ENCODE results near the gene SLC35C1. TPM values are rescaled to one million over a fixed set of nuclear protein-coding genes. Genes with fewer than 3 reads are reported as not detected.

The SLC35C1 gene
- total RNA-seq, 1 experiment from 2014 or later: 8.9 TPM

DNA sequence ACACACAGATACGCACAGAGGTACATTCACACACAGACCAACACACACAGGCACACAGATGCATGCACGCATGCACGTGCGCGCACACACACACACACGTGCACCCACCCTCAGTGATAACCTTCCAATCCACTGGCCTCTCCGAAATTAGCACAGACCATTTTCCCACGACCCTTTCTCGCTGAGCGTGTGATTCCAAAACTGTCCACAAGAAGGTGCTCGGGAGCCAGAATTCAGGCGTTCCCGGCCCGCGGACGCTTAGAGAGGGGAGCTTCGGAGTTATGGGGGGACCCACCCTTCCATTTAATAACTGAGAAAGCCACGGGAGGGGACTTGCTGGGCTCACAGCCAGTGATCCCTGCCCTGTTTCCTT lies 33.8 kb upstream of the SLC35C1 start:
- no peak overlapping the region for H2AFZ ChIP-seq (ENCODE audit: low read length)
- H3K36me3 Mint-ChIP-seq (ENCODE audit: insufficient read depth in 1 of 3, low read depth in 3 of 3): no peaks in the 10 kb centered on the region
- H3K27ac Mint-ChIP-seq: no peak overlapping the region

More for the DNA sequence above, 33.8 kb upstream of the SLC35C1 start:
- H3K14ac ChIP-seq (ENCODE audit: insufficient read depth, low read length): no peak overlapping the region
- H3K9me3 ChIP-seq (ENCODE audit: control insufficient read depth, low read depth, low read length): no peaks in the 10 kb centered on the region
- Mint-ChIP-seq H3K27me3 (ENCODE audit: low read depth) (peaks cover 31% of the 10 kb centered on the region), H3K4me3 (peak overlapping the region; percentile 65 to 82), H3K9me3 (no peaks in the 10 kb centered on the region), H3K4me1 (peaks cover 4 to 16% of the 10 kb centered on the region in 2 experiments)
- no peak overlapping the region for H3K23ac ChIP-seq (ENCODE audit: insufficient read length, low read depth, low read length)
- no peak overlapping the region for H2BK15ac ChIP-seq (ENCODE audit: low read depth, low read length)
- H2BK120ac ChIP-seq (ENCODE audit: low read depth, low read length, poor library complexity, severe bottlenecking): no peak overlapping the region
- H3K18ac ChIP-seq (ENCODE audit: insufficient read length, low read depth, low read length): no peak overlapping the region
- H3K23me2 ChIP-seq (ENCODE audit: insufficient read length, low read depth, low read length, poor library complexity, severe bottlenecking): peaks cover 6% of the 10 kb centered on the region
- no peak overlapping the region for H3K4ac ChIP-seq (ENCODE audit: low read depth, low read length)
- no peaks in the 10 kb centered on the region for H3K79me2 ChIP-seq (ENCODE audit: insufficient read depth, low read length)
- no peak overlapping the region for H4K5ac ChIP-seq (ENCODE audit: insufficient read length, low read depth, low read length)
- H3K27ac ChIP-seq (ENCODE audit: insufficient read length, low read depth, low read length): no peak overlapping the region
- H3T11ph ChIP-seq (ENCODE audit: low read length): no peak overlapping the region
- H4K20me1 ChIP-seq (ENCODE audit: control insufficient read depth, insufficient read depth, insufficient read length): peaks cover 3% of the 10 kb centered on the region
- WGBS (ENCODE audit: extremely low coverage, insufficient read length, low lambda C conversion rate): no CpG with 5 or more reads among the region's 18 CpGs
- TF ChIP-seq, protein P1, sequence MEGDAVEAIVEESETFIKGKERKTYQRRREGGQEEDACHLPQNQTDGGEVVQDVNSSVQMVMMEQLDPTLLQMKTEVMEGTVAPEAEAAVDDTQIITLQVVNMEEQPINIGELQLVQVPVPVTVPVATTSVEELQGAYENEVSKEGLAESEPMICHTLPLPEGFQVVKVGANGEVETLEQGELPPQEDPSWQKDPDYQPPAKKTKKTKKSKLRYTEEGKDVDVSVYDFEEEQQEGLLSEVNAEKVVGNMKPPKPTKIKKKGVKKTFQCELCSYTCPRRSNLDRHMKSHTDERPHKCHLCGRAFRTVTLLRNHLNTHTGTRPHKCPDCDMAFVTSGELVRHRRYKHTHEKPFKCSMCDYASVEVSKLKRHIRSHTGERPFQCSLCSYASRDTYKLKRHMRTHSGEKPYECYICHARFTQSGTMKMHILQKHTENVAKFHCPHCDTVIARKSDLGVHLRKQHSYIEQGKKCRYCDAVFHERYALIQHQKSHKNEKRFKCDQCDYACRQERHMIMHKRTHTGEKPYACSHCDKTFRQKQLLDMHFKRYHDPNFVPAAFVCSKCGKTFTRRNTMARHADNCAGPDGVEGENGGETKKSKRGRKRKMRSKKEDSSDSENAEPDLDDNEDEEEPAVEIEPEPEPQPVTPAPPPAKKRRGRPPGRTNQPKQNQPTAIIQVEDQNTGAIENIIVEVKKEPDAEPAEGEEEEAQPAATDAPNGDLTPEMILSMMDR (conservative IDR thresholded peaks at IDR 0.05): peak; percentile 84
- H4K8ac ChIP-seq (replicated peaks; ENCODE audit: insufficient read length, low read depth, low read length): no peak overlapping the region
- H2BK12ac ChIP-seq (ENCODE audit: insufficient read length, low read depth, low read length): no peak overlapping the region
- H2BK5ac ChIP-seq (ENCODE audit: insufficient read length, low read length): no peak overlapping the region
- no peaks in the 10 kb centered on the region; the same call in 1 of the 2 replicates for H3K27me3 ChIP-seq (ENCODE audit: insufficient read depth, low read length)
- H3K79me1 ChIP-seq (ENCODE audit: insufficient read depth, low read depth, low read length, poor library complexity, severe bottlenecking): no peaks in the 10 kb centered on the region
- H3K9ac ChIP-seq (ENCODE audit: extremely low read depth, insufficient read length, low read length): no peak overlapping the region
- H3K4me1 ChIP-seq (ENCODE audit: insufficient read depth, low read length): no peaks in the 10 kb centered on the region; the same call in 1 of the 2 replicates
- H3K56ac ChIP-seq (ENCODE audit: insufficient read length, low read depth, low read length): no peak overlapping the region
- no peak overlapping the region for H2AK5ac ChIP-seq (ENCODE audit: insufficient read length, low read length)
- no peak overlapping the region for H2BK20ac ChIP-seq (ENCODE audit: low read depth, low read length, poor library complexity, severe bottlenecking)
- DNase-seq: peak; percentile 68
- no peak overlapping the region for H4K91ac ChIP-seq (ENCODE audit: insufficient read length, low read depth, low read length)
- peak overlapping the region; percentile 86 for H3K4me2 ChIP-seq (ENCODE audit: insufficient read depth, insufficient read length, low read length)

Measured in H9 (cell line).